ENCODE data around the gene ANO10. TPM values are rescaled to one million over a fixed set of nuclear protein-coding genes. Genes with fewer than 3 reads are reported as not detected.
A peak's percentile ranks its signal among the peaks of the same experiment; 100 is the strongest.

Gene ANO10
- polyA plus RNA-seq, 2 donors, result 17.7 to 19.8 TPM

- Histone ChIP-seq H3K4me1 (ENCODE audit: control insufficient read depth in 2 of 2, insufficient read depth in 2 of 2, low read length in 1 of 2) (no peaks in the 10 kb centered on the region), H3K27ac (ENCODE audit: low read depth in 2 of 2, low read length in 1 of 2) (no peak overlapping the region), H3K36me3 (ENCODE audit: control insufficient read depth in 2 of 2, insufficient read depth in 2 of 2, low read length in 1 of 2) (no peaks in the 10 kb centered on the region), H3K4me3 (ENCODE audit: low read depth in 1 of 2, low read length in 2 of 2) (no peak overlapping the region), H3K27me3 (ENCODE audit: control insufficient read depth in 1 of 2, insufficient read depth in 2 of 2, low read length in 2 of 2) (no peaks in the 10 kb centered on the region), H3K9me3 (ENCODE audit: control insufficient read depth in 2 of 2, insufficient read depth in 1 of 2, low read depth in 1 of 2, low read length in 1 of 2) (no peaks in the 10 kb centered on the region)
- 75 to 77% methylated on average over 4 of the region's 4 CpGs for WGBS, 2 donors
Observed at GRCh38 chr3:43445820-43446219, 176.0 kb downstream of the ANO10 start.

GRCh38 chr3:43442872-43443395, 178.9 kb downstream of the ANO10 start:
- H3K9me3 ChIP-seq (ENCODE audit: control insufficient read depth in 2 of 2, insufficient read depth in 1 of 2, low read depth in 1 of 2, low read length in 1 of 2), result no peaks in the 10 kb centered on the region
- H3K27ac ChIP-seq (ENCODE audit: low read depth in 2 of 2, low read length in 1 of 2), result no peak overlapping the region
- WGBS, 2 donors, result 95 to 97% methylated on average over 2 of the region's 2 CpGs
- no peaks in the 10 kb centered on the region for H3K36me3 ChIP-seq (ENCODE audit: control insufficient read depth in 2 of 2, insufficient read depth in 2 of 2, low read length in 1 of 2)
- no peak overlapping the region for H3K4me3 ChIP-seq (ENCODE audit: low read depth in 1 of 2, low read length in 2 of 2)
- no peaks in the 10 kb centered on the region for H3K27me3 ChIP-seq (ENCODE audit: control insufficient read depth in 1 of 2, insufficient read depth in 2 of 2, low read length in 2 of 2)
- no peaks in the 10 kb centered on the region for H3K4me1 ChIP-seq (ENCODE audit: control insufficient read depth in 2 of 2, insufficient read depth in 2 of 2, low read length in 1 of 2)

GRCh38 chr3:43436507-43437140, 185.2 kb downstream of the ANO10 start:
- Histone ChIP-seq H3K9me3 (ENCODE audit: control insufficient read depth in 2 of 2, insufficient read depth in 1 of 2, low read depth in 1 of 2, low read length in 1 of 2) (no peaks in the 10 kb centered on the region), H3K36me3 (ENCODE audit: control insufficient read depth in 2 of 2, insufficient read depth in 2 of 2, low read length in 1 of 2) (no peaks in the 10 kb centered on the region), H3K27ac (ENCODE audit: low read depth in 2 of 2, low read length in 1 of 2) (no peak overlapping the region), H3K4me3 (ENCODE audit: low read depth in 1 of 2, low read length in 2 of 2) (no peak overlapping the region), H3K27me3 (ENCODE audit: control insufficient read depth in 1 of 2, insufficient read depth in 2 of 2, low read length in 2 of 2) (no peaks in the 10 kb centered on the region), H3K4me1 (ENCODE audit: control insufficient read depth in 2 of 2, insufficient read depth in 2 of 2, low read length in 1 of 2) (no peaks in the 10 kb centered on the region)
- WGBS, 2 donors, result 85 to 86% methylated on average over 3 of the region's 3 CpGs

- H3K9me3 ChIP-seq (ENCODE audit: control insufficient read depth in 2 of 2, insufficient read depth in 1 of 2, low read depth in 1 of 2, low read length in 1 of 2), result no peaks in the 10 kb centered on the region
- no peak overlapping the region for H3K4me3 ChIP-seq (ENCODE audit: low read depth in 1 of 2, low read length in 2 of 2)
- H3K27ac ChIP-seq (ENCODE audit: low read depth in 2 of 2, low read length in 1 of 2), result no peak overlapping the region
- H3K4me1 ChIP-seq (ENCODE audit: control insufficient read depth in 2 of 2, insufficient read depth in 2 of 2, low read length in 1 of 2), result no peaks in the 10 kb centered on the region
- no peaks in the 10 kb centered on the region for H3K27me3 ChIP-seq (ENCODE audit: control insufficient read depth in 1 of 2, insufficient read depth in 2 of 2, low read length in 2 of 2)
- H3K36me3 ChIP-seq (ENCODE audit: control insufficient read depth in 2 of 2, insufficient read depth in 2 of 2, low read length in 1 of 2), result no peaks in the 10 kb centered on the region
Observed at GRCh38 chr3:43435706-43436105, 186.1 kb downstream of the ANO10 start.

GRCh38 chr3:43434431-43434830, 187.4 kb downstream of the ANO10 start:
- Histone ChIP-seq H3K4me1 (ENCODE audit: control insufficient read depth in 2 of 2, insufficient read depth in 2 of 2, low read length in 1 of 2) (no peaks in the 10 kb centered on the region), H3K27me3 (ENCODE audit: control insufficient read depth in 1 of 2, insufficient read depth in 2 of 2, low read length in 2 of 2) (no peaks in the 10 kb centered on the region), H3K9me3 (ENCODE audit: control insufficient read depth in 2 of 2, insufficient read depth in 1 of 2, low read depth in 1 of 2, low read length in 1 of 2) (no peaks in the 10 kb centered on the region), H3K27ac (ENCODE audit: low read depth in 2 of 2, low read length in 1 of 2) (no peak overlapping the region), H3K36me3 (ENCODE audit: control insufficient read depth in 2 of 2, insufficient read depth in 2 of 2, low read length in 1 of 2) (no peaks in the 10 kb centered on the region), H3K4me3 (ENCODE audit: low read depth in 1 of 2, low read length in 2 of 2) (no peak overlapping the region)
- 78 to 82% methylated on average over 2 of the region's 2 CpGs for WGBS, 2 donors

GRCh38 chr3:43432462-43432861, 189.3 kb downstream of the ANO10 start:
- Histone ChIP-seq H3K9me3 (ENCODE audit: control insufficient read depth in 2 of 2, insufficient read depth in 1 of 2, low read depth in 1 of 2, low read length in 1 of 2) (no peaks in the 10 kb centered on the region), H3K4me3 (ENCODE audit: low read depth in 1 of 2, low read length in 2 of 2) (no peak overlapping the region), H3K36me3 (ENCODE audit: control insufficient read depth in 2 of 2, insufficient read depth in 2 of 2, low read length in 1 of 2) (no peaks in the 10 kb centered on the region), H3K27me3 (ENCODE audit: control insufficient read depth in 1 of 2, insufficient read depth in 2 of 2, low read length in 2 of 2) (no peaks in the 10 kb centered on the region), H3K4me1 (ENCODE audit: control insufficient read depth in 2 of 2, insufficient read depth in 2 of 2, low read length in 1 of 2) (no peaks in the 10 kb centered on the region), H3K27ac (ENCODE audit: low read depth in 2 of 2, low read length in 1 of 2) (no peak overlapping the region)
- WGBS, 2 donors, result 86 to 97% methylated on average over 2 of the region's 2 CpGs

- Histone ChIP-seq H3K36me3 (ENCODE audit: control insufficient read depth in 2 of 2, insufficient read depth in 2 of 2, low read length in 1 of 2) (peaks cover 0 to 2% of the 10 kb centered on the region in 2 donors), H3K27ac (ENCODE audit: low read depth in 2 of 2, low read length in 1 of 2) (no peak overlapping the region), H3K4me1 (ENCODE audit: control insufficient read depth in 2 of 2, insufficient read depth in 2 of 2, low read length in 1 of 2) (no peaks in the 10 kb centered on the region), H3K9me3 (ENCODE audit: control insufficient read depth in 2 of 2, insufficient read depth in 1 of 2, low read depth in 1 of 2, low read length in 1 of 2) (peaks cover 0 to 2% of the 10 kb centered on the region in 2 donors), H3K27me3 (ENCODE audit: control insufficient read depth in 1 of 2, insufficient read depth in 2 of 2, low read length in 2 of 2) (no peaks in the 10 kb centered on the region), H3K4me3 (ENCODE audit: low read depth in 1 of 2, low read length in 2 of 2) (no peak overlapping the region)
- 65 to 79% methylated on average over 1 of the region's 1 CpG for WGBS, 2 donors
Observed at GRCh38 chr3:43426388-43426787, 195.4 kb downstream of the ANO10 start.

- peaks cover 0 to 2% of the 10 kb centered on the region in 2 donors for H3K9me3 ChIP-seq (ENCODE audit: control insufficient read depth in 2 of 2, insufficient read depth in 1 of 2, low read depth in 1 of 2, low read length in 1 of 2)
- no peak overlapping the region for H3K4me3 ChIP-seq (ENCODE audit: low read depth in 1 of 2, low read length in 2 of 2)
- no peaks in the 10 kb centered on the region for H3K27me3 ChIP-seq (ENCODE audit: control insufficient read depth in 1 of 2, insufficient read depth in 2 of 2, low read length in 2 of 2)
- no peaks in the 10 kb centered on the region for H3K4me1 ChIP-seq (ENCODE audit: control insufficient read depth in 2 of 2, insufficient read depth in 2 of 2, low read length in 1 of 2)
- peaks cover 0 to 2% of the 10 kb centered on the region in 2 donors for H3K36me3 ChIP-seq (ENCODE audit: control insufficient read depth in 2 of 2, insufficient read depth in 2 of 2, low read length in 1 of 2)
- H3K27ac ChIP-seq (ENCODE audit: low read depth in 2 of 2, low read length in 1 of 2), result no peak overlapping the region
- 89 to 94% methylated on average over 4 of the region's 4 CpGs for WGBS, 2 donors
Observed at GRCh38 chr3:43425829-43426228, 196.0 kb downstream of the ANO10 start.

GRCh38 chr3:43423639-43424038, 198.2 kb downstream of the ANO10 start:
- peaks cover 0 to 2% of the 10 kb centered on the region in 2 donors for H3K36me3 ChIP-seq (ENCODE audit: control insufficient read depth in 2 of 2, insufficient read depth in 2 of 2, low read length in 1 of 2)
- H3K4me3 ChIP-seq (ENCODE audit: low read depth in 1 of 2, low read length in 2 of 2), result no peak overlapping the region
- WGBS, 2 donors, result 54 to 57% methylated on average over 3 of the region's 3 CpGs
- peak overlapping the region in 1 of 2 donors; percentile 28 for H3K27ac ChIP-seq (ENCODE audit: low read depth in 2 of 2, low read length in 1 of 2)
- H3K27me3 ChIP-seq (ENCODE audit: control insufficient read depth in 1 of 2, insufficient read depth in 2 of 2, low read length in 2 of 2), result no peaks in the 10 kb centered on the region
- no peaks in the 10 kb centered on the region for H3K4me1 ChIP-seq (ENCODE audit: control insufficient read depth in 2 of 2, insufficient read depth in 2 of 2, low read length in 1 of 2)
- peaks cover 0 to 2% of the 10 kb centered on the region in 2 donors for H3K9me3 ChIP-seq (ENCODE audit: control insufficient read depth in 2 of 2, insufficient read depth in 1 of 2, low read depth in 1 of 2, low read length in 1 of 2)

GRCh38 chr3:43423142-43423541, 198.7 kb downstream of the ANO10 start:
- WGBS, 2 donors, result 47 to 54% methylated on average over 3 of the region's 3 CpGs
- no peaks in the 10 kb centered on the region for H3K4me1 ChIP-seq (ENCODE audit: control insufficient read depth in 2 of 2, insufficient read depth in 2 of 2, low read length in 1 of 2)
- no peak overlapping the region for H3K4me3 ChIP-seq (ENCODE audit: low read depth in 1 of 2, low read length in 2 of 2)
- no peaks in the 10 kb centered on the region for H3K27me3 ChIP-seq (ENCODE audit: control insufficient read depth in 1 of 2, insufficient read depth in 2 of 2, low read length in 2 of 2)
- H3K27ac ChIP-seq (ENCODE audit: low read depth in 2 of 2, low read length in 1 of 2), result peak overlapping the region in 1 of 2 donors; percentile 28
- peaks cover 0 to 2% of the 10 kb centered on the region in 2 donors for H3K9me3 ChIP-seq (ENCODE audit: control insufficient read depth in 2 of 2, insufficient read depth in 1 of 2, low read depth in 1 of 2, low read length in 1 of 2)
- peaks cover 0 to 2% of the 10 kb centered on the region in 2 donors for H3K36me3 ChIP-seq (ENCODE audit: control insufficient read depth in 2 of 2, insufficient read depth in 2 of 2, low read length in 1 of 2)

All from esophagus (tissue), 2 donors.